Cardiac fibroblast (primary cell): Measurements from ENCODE around the gene COG5.

Experiments
- DNase-seq, 2 donors: peaks; one replicate each; pipeline versions ENCODE4 v3.0.0 to v3.0.0-alpha.2; 2010; ENCODE audit warnings: low read depth in 2 of 2
- H3K4me3 ChIP-seq, 2 donors: replicated peaks in 1 of 2; 1 replicate in 1 of 2; 2 replicates in 1 of 2; pipeline ENCODE4 v1.5.1; 2011; ENCODE audit warnings: low read depth in 2 of 2, low read length in 2 of 2, mild to moderate bottlenecking in 2 of 2, moderate library complexity in 1 of 2
- CTCF ChIP-seq: IDR thresholded peaks from one replicate; pipeline ENCODE4 v1.5.1; 2011; ENCODE audit warnings: low read depth, mild to moderate bottlenecking, low read length, inconsistent platforms

COG5 gene

GRCh38 chr7:107169120-107170050, 394.3 kb downstream of the COG5 start:
- TF ChIP-seq CTCF = no peak
- peak; percentile 98 to 99 for DNase-seq
- peak overlapping the region; percentile 83 to 94 for H3K4me3 ChIP-seq

- peak; percentile 100 for DNase-seq
- peak within 1 kb of the TSS; percentile 83 to 94 for H3K4me3 ChIP-seq
- no peak for TF ChIP-seq CTCF
Measured at GRCh38 chr7:107168233-107169119, 395.2 kb downstream of the COG5 start, which contains the start of gene HBP1. Gene HBP1 (plus strand): TSS chr7:107169003. CDS start chr7:107179894, 10,891 bp downstream.

- peak overlapping the region; percentile 49 to 64 for H3K4me3 ChIP-seq
- peak; percentile 92 to 94 for DNase-seq
- peak; percentile 44 for TF ChIP-seq CTCF
Measured at GRCh38 chr7:107167483-107168232, 396.1 kb downstream of the COG5 start.

- peak overlapping the region; percentile 49 to 64 for H3K4me3 ChIP-seq
- peak in 1 of 2 donors; percentile 10 for DNase-seq
- TF ChIP-seq CTCF = no peak
Measured at GRCh38 chr7:107166736-107167426, 396.8 kb downstream of the COG5 start.

- TF ChIP-seq CTCF = no peak
- DNase-seq = no peak
Measured at GRCh38 chr7:107165341-107165740, 398.4 kb downstream of the COG5 start.

GRCh38 chr7:107164092-107164491, 399.6 kb downstream of the COG5 start:
- no peak for TF ChIP-seq CTCF
- no peak overlapping the region for H3K4me3 ChIP-seq
- peak in 1 of 2 donors; percentile 18 for DNase-seq

More at GRCh38 chr7:107165341-107165740, 398.4 kb downstream of the COG5 start:
- H3K4me3 ChIP-seq = no peak overlapping the region
